GM21381 (cell line): ENCODE data around the gene FAM98B.

ENCODE experiments used
- ATAC-seq: cut with Tn5 transposase; IDR thresholded peaks from one replicate; pipeline ENCODE4 v1.9.1; 2021; ENCODE audit warnings: mild to moderate bottlenecking, moderate library complexity; ENCODE audit not compliant: unreplicated experiment

The FAM98B gene

DNA sequence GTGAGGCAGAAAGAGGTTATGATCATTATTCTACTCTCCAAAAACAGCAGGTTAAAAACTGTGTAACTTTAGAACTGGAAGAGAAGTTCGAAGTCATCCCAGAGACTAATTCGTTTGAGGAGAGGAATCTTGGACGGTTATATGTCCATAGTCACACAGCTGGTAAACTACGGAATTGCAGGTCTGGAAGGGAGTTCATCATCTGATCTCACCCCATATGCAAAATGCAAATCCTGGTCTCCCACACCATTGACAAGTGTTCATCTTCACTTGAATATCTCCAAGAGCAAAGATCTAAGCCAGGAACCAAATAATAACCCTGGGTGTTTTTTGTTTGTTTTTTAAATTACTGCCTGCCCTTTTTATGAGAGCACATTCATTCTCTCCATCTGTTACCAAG, 53.1 kb downstream of the FAM98B start:
- ATAC-seq, result no peak

DNA sequence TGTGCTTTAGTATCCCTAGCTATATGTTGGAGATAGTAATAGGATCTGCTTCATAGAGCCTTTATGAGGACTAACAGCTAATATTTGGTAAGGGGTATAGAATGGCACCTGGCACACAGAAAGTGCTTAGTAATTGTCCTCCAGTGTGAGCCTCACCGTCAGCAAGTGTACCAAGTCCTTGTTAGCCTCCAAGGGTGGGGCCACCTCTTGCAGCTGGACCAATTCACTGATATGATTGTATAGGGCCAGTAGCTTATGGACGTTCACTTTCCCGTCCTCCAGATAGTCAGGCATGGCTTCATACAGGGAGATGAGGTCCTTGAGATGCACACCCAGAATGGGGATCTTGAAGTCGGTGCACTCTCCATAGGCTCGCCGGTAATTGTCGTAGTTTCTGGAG, 53.6 kb downstream of the FAM98B start:
- ATAC-seq, result no peak

DNA sequence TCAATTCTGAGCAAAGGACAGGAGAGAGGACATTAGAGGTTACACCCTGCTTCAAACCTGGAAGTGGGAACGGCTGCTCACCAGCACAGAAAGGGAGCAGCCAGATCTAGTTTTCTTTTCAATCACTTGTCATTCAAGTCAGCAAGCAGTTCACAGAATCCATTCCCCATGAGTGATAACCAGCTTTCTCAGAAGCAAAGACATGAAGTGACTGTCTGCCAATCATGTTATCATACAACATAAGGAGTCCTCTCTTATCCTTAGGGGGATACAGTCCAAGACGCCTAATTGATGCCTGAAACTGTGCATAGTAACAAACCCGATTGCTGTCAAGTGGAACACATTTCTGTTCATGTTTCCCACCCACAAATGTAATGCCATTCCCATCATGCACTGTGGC, 54.7 kb downstream of the FAM98B start:
- ATAC-seq, result no peak

DNA sequence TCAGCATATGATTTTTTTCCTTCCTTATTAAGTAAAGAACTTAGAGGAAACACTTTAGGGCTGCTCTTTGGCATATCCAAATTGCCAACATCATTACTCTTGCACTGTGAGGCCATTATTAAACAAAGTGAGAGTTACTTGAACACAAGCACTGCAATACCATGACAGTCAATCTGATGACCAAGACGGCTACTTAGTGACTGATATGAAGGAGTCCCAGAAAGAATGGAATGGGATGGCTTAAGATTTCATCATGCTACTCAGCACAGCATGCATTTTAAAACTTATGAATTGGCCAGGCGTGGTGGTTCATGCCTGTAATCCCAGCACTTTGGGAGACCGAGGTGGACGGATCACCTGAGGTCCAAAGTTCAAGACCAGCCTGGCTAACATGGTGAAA, 55.2 kb downstream of the FAM98B start:
- no peak for ATAC-seq

DNA sequence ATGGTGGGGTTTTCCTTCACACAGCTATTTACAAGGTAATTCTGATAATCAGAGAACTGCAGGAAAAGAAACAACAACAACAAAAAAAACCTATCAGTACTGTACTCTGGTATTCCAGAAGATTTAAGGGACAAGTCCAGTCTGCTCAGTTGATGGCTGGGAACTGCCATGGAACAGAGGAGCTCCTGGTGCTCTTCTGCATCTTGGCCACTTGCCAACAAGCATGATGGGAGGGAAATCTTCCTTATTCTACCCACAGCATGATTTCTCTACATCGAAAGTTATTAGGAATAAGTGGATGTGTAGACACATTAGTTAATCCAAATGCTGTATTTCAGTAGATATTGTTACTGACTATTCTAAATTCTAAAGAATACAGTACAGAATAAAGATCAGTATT, 59.0 kb downstream of the FAM98B start:
- ATAC-seq, result no peak

DNA sequence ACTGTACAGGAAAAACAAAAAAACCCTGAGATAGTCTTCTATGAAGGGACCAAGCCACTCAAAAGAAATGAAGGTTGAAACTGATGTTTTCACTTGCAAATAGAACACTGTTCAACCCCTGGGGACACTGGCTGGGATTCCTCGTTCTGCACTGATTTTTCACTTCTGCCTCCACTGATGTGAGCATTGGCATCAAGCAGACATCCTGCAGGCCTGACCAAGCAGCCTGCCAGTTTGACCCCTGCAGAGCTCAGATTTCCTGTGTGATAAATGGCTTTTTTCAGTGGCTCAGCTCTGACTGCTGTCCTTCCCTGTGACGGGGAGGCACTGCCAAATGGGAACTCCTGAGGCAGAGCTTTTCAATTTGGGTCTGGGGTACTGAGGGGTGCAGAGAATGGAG, 60.7 kb downstream of the FAM98B start:
- ATAC-seq, result no peak

DNA sequence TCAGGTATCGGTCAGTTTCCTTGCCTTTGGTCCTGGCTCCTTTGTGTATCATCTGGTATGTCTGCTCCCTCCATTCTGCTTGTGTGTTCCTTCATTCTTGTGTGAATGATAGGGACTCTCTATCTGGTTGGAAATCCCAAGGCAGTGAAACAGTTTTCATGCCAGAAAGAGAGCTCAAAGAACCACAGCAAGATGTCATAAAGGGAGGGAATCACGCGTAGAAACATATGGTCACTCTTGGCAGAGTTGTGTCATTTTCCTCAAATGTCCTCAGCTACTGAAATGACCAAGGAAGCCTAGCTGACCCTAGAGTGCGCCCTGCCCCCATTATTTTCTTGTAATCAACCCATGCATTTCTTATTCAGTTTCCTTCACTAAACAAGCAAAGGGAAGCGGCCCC, 62.7 kb downstream of the FAM98B start:
- ATAC-seq, result no peak

DNA sequence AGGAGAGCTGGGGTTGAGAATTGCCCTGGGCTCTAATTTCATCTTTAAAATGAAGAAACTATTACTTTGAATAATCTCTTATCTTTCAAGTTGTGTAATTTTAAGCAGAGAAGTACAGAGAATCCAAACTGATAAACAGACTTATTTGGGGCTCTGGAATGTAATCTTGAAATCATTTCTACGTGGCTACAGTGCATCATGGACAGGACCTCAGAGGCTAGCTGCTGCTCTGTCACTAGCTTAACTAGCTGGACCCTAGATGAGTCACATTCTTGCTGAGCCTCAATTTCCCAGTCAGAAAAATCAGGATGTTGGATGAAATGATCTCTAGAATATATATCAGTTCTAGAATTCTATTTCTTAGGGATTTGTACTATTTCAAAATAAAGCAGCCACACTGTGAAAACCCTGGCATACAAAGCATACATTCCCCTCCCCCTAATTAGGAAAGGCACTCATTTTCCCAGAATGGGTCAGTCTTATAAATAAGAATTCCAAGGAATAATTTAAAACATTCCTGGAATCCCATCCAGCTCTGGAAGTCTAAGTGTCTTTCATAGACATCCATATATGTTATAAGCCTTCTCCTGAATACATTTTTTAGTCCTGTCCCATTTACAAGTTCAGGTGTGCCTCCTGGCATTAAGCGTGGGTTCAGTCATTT, 63.5 kb downstream of the FAM98B start:
- ATAC-seq, result no peak

DNA sequence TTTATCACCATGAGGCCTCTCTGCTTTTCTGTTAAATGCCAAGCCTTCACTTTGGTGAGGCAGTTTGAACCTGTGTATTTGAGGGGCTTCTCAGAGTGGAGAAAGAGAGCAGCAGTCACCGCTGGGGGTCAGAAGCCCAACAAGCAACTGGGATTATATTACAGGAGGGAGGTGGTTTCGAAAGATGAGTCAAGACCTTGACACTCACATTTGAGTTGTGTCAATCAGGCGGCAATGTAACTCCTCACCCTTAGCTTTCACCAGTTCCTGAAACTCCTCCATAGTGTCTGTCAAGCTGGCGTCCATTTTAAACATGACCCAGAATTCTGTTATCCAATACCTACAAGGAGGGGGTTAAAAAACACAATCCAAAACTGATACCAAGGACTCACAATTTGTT, 64.2 kb downstream of the FAM98B start:
- no peak for ATAC-seq

DNA sequence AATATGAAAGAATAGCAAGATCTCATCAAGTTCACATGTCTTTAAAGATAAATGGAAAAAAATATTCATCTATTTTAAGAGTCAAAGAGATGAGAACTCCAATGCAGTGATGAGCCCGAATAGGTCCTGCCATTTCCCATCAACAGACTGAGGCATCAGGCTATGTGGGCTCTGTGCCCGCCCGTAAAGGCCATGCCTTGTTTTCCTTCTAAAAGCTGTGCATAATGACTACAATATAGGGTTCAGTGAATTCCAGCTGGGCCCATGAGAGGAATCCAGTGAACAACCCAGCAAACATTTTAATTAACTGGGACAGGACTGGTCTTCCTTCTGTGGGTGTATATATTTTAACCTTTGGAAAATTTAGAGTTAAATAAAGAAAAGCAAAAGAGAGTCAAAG, 66.1 kb downstream of the FAM98B start:
- no peak for ATAC-seq

DNA sequence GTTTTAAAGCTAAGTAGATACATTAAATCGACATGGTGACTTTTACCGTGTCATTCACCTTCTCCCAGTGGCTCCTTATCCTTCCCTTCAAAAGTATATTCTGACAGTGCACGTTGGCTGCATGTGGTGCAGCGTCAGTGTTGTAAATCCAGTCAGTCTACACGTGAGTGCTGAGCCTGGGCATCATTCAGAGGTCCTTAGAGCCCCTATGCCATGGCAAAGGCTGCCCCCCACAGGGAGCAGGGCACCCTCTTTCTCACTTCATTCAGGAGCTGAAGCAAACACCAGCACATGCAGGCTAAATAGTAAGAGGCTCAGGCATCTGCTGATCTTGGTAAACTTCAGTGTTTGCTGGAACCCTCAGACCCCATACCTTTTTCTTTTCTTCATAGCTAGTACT, 67.4 kb downstream of the FAM98B start:
- ATAC-seq, result no peak

DNA sequence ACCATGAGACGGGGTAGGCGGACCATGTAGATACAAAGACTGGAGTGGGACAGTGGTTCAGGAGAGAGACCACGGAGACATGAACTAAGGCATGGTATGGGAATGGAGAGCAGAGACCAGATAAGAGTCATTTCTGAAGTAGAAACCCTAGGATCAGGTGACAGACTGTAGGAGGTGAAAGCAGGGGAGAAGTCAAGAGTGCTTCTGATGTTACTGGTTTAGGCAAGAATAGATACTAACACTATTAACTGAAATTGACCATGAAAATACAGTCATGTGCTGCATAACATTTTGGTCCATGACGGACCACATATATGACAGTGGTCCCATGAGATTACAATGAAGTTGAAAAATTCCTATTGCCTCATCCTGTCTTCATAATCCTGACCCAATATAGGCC, 69.0 kb downstream of the FAM98B start:
- ATAC-seq, result no peak

DNA sequence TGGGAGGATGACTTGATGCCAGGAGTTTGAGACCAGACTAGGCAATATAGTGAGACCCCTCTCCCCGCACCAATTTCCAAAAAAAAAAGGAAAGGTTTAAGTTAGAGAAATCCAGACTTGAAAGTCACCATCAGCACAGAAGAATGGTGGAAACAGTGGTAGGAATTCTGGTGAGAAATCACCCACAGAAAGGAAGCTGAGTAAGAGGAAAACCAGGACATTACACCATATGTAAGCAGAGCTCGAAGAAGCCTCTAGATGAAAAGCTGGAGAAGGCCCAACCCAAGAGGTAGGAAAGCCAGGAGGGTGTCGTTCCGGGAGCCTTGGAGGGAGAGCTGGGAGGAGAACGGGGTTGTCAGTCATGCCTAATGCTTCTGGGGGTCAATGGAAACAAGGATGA, 70.2 kb downstream of the FAM98B start:
- ATAC-seq, result no peak

DNA sequence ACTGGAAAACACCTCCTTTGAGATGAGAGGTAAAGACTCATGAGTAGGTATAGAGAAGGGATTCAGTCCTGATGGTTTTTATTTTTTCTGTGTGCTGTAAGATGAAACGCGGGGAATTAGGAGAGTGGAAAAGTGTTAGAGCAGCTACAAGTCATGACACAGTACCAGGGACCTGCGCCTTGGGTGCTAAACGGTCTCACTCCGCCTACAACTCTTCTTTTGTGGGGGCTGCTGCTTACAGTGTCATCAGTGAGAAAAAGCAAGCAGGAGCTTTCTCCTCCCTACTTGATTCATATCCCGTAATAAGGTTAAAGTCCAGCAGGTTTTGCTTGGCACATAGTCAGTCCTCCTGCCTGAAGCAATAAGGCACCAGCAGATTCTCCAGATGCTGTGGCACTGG, 71.6 kb downstream of the FAM98B start:
- no peak for ATAC-seq

DNA sequence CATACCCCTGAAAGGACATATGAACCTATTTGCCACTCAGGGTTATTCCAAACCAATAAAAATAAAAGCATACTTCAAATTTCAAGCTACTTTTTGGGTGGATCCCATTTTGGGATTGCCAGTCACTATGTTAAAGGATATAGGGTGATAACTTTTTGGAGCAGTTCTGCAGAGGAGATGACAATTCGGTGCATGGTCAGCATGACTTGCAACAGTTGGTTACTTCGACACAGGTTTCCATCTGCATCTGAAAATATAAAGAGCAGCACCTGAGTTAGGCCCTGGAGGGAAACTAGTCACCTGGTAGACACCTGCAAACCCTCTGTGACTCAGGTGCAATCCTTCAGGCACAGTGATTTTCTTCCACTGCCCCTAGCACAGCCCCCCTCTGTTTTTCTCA, 72.2 kb downstream of the FAM98B start:
- ATAC-seq, result no peak

DNA sequence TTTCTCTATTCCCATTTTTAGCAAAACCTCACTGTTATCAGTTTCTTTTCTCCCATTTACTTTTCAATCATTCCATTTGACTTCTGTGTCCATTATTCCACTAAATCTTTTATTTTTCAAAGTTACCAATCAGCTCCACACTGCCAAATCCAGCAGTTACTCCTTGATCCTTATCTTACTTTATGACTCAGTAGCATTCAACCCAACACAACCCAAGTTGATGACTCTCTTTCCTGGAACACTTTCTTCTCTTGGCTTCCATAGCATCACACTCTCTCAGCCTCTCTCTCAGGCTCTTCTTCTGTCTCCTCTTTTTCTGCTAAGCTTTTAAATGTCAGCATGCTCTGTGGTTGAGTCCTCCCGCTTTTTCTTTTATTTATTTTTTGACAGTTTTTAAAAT, 74.4 kb downstream of the FAM98B start:
- ATAC-seq, result no peak

DNA sequence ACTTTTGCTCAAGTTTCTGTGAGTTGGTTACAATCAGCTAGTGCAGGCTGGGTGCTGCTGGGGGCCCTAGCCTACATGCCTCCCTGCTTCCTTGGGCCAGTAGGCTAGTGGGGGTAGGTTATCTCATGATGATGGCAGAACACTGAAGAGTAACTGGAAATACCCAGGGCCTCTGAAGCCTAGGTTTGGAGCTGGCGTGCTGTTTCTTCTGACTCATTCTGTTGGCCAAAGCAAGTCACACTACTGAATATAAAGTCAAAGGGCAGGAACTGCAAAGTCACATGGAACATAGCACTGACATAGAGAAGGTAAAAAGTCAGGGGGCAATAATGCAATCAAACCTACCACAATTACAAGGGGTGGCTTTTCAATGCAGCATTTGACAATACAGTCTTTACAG, 76.2 kb downstream of the FAM98B start:
- ATAC-seq, result no peak

DNA sequence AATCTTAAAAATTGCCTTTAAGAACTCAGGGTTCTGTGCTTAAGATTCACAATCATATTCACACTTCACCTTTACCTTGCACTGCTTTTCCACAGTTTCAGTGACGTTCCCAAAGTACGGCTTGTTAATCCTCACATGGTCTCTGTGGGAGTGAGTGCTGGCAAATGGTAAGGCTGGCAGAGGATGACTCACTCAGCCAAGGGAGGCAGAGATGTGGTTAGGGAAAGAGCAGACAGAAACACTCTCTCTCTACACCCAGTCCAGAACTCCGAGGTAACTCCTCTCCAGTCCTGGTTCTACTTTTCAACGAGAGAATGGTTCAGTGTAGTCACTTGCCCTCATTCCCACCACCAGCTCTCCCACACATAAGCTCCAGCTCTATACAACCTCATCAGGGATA, 77.6 kb downstream of the FAM98B start:
- no peak for ATAC-seq

DNA sequence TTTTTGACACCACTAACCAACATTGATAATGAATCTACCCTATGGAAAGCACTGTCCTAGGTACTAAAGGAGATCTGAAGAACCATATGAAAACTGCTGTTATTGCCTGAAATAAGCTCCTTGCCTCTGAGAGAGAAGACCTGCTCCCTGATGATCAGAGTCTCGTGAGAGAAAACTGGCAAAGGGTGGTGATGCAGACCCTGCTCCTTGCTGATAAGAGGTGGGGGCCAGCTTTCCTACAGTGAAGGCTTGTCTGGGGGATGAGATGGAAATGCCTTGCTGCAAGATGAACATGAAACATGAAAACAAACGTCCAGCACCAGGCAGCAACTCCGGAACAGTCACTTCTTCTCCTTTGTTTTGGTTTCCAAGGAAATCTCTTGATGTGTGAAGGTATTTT, 78.8 kb downstream of the FAM98B start:
- no peak for ATAC-seq

DNA sequence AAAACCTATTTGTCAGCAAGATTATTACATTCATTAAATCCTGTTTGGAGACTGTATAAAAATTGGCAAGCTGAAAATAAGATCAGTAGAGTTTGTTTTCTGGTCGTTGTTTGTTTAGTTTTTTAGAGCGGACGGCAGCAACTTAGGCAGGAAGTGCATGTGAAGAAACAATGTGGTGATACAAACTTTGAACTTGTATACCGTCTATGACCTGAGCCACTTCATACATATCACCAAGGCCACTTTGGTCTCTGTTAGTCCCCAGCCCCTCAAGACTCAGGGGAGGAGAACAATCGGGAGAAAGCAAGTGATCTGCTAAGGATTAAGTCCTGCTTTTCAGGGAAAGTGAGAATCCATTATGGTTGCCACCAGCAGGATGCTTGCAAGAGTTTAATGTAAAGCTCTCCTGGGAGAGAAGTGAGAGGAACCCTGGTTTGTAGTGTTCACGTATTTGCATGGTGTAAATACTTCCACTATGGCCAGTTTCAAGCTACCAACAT, 79.5 kb downstream of the FAM98B start:
- ATAC-seq, result no peak

DNA sequence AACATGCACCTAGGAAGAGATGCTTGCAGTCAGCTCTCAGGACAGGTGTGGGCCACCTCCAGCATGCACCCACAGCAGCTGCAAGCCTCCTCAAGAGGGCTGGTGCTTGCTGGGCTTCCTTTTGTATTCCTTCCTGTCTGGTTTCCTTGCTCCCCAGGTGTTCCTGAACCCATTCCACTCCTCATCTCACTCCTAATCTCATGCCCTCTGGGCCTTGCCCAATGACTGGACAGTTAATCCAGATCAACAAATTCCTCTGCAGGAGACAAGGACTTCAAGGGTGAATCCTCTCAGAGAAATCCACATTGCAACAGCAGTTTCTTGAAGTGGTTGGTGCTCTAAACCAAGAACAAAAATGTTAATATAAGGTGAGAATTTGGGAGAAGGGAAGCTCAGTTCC, 80.0 kb downstream of the FAM98B start:
- no peak for ATAC-seq

DNA sequence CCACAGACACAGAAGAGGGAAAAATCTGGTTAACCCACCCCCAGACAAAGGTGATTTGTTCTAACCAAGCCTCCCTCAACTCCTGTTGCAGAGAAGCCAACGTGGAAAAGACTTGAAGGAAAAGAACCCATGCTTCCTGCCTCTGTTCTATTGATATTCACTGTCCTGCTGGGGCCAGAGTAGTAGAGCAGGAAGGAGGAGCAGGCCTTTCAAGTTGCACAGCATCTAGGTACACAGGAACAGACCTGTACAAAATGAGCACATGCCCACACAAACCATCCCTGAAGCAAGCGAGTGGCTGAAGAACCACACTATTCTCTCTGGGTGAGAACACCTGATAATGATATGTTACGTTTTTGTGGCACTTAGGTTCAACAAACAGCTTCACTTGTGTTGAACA, 80.8 kb downstream of the FAM98B start:
- ATAC-seq, result no peak

DNA sequence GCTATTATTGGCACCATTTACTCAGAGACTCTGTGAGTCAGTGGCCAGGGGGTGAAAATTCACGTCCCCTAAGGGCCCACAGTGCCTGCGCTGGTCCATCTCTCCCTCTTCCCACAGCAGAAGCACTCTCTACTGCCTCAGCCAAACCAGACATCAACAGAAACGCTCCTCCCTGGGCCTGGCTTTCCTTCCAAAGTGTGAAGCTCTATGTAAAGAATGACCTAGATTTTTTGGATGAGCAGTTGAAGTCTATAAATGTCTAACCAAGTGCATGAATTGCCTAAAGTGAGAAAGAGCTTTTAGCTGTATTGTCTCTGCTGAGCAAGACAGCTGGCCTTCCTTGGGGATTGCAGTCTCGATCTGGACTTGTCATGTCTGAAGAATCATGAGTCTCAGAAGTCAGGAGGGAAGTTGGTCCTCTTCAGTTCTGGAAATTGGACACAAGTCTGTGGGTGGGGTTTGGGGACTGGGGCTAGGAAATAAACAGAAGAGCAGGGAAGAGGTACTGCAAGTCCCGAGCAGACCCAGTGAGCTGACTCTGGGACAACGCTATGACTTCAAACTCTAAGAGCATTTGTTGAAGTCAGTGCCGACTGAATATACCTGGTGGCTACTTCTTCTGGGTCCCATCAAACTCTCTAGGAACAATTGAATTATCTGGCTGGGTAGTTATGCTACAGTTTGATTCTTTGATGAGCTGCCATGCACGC, 81.7 kb downstream of the FAM98B start:
- no peak for ATAC-seq
